Erythroblast (primary cell): ENCODE data around the gene MYO9B.
"Not testable (repeated sequence)": the region's sequence is repeated elsewhere in the genome, so short reads cannot be mapped to it uniquely, and the experiment has no call there.

Experiments
- GATA1 ChIP-seq: IDR thresholded peaks from 2 replicates; pipeline ENCODE4 v1.6.1; 2011; ENCODE audit warnings: low read depth, mild to moderate bottlenecking, control low read depth, low read length, moderate library complexity
- POLR2A ChIP-seq: IDR thresholded peaks from 2 replicates; pipeline ENCODE4 v1.6.1; 2011; ENCODE audit warnings: mild to moderate bottlenecking, low read length

- not testable (repeated sequence) for TF ChIP-seq POLR2A, GATA1
These were observed 62.7 kb downstream of the MYO9B start for GRCh38 chr19:17138052-17138846.
